GM12872 (cell line): ENCODE data around the gene MCM6.

Source experiments
- CTCF ChIP-seq: IDR thresholded peaks from 3 replicates; pipeline ENCODE4 v1.5.1; 2011; ENCODE audit warnings: low read depth, mild to moderate bottlenecking, low read length, moderate library complexity; ENCODE audit not compliant: insufficient read depth

The MCM6 gene

GRCh38 chr2:135792401-135793150 lies 83.7 kb downstream of the MCM6 start:
- TF ChIP-seq CTCF, result no peak

GRCh38 chr2:135791418-135792190 lies 84.6 kb downstream of the MCM6 start:
- no peak for TF ChIP-seq CTCF

- TF ChIP-seq CTCF, result no peak
These were observed 85.8 kb downstream of the MCM6 start for GRCh38 chr2:135790423-135790822.
